ENCODE results near the gene SLC9A9.

DNA sequence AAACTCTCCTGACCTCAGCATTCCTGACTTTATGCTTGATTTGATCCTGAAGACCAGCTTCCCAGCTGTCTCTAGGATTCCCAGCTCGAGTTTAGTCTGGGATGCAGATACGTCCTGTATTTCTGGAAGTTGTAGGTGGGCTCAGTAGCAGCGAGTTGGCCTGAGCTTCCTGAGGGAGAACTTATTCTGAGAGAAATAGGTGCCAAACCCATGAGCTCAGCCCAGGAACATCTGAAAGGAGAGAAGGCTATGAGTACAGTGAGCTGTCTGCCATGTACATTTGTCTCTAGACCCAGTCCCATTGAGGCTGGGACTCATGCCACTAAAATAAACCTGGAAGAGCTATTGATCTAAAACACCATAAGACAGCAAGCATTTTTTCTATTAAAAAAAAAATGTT, 36.6 kb upstream of the SLC9A9 start:
- no peak for TF ChIP-seq POLR2A (IDR thresholded peaks at IDR 0.05)
- TF ChIP-seq, protein P1, sequence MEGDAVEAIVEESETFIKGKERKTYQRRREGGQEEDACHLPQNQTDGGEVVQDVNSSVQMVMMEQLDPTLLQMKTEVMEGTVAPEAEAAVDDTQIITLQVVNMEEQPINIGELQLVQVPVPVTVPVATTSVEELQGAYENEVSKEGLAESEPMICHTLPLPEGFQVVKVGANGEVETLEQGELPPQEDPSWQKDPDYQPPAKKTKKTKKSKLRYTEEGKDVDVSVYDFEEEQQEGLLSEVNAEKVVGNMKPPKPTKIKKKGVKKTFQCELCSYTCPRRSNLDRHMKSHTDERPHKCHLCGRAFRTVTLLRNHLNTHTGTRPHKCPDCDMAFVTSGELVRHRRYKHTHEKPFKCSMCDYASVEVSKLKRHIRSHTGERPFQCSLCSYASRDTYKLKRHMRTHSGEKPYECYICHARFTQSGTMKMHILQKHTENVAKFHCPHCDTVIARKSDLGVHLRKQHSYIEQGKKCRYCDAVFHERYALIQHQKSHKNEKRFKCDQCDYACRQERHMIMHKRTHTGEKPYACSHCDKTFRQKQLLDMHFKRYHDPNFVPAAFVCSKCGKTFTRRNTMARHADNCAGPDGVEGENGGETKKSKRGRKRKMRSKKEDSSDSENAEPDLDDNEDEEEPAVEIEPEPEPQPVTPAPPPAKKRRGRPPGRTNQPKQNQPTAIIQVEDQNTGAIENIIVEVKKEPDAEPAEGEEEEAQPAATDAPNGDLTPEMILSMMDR (IDR thresholded peaks at IDR 0.05) = no peak
